ENCODE measurements around the gene PRKN.
"Not testable (repeated sequence)": the region's sequence is repeated elsewhere in the genome, so short reads cannot be mapped to it uniquely, and the experiment has no call there.

Gene PRKN

DNA sequence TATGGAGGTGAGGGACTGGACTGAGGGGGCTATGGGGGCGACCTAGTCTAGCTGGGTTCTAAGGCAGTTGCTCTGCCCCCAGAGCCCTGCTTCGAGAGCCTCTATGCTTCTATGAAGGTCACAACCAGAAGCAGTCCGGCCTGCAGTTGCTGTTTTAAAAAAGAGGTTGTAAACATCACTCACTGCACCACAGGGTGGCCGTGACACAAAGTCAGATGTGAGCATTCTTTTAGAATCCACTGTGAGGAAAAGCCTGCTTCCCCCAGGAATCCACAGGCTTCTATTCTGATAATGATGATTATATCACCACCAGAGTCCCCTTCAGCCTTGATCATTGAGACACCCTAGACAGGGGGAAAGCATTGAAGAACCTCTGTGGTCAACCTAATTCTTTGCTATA, 1224.0 kb downstream of the PRKN start:
- no peak for DNase-seq (ENCODE audit: low read depth)

DNA sequence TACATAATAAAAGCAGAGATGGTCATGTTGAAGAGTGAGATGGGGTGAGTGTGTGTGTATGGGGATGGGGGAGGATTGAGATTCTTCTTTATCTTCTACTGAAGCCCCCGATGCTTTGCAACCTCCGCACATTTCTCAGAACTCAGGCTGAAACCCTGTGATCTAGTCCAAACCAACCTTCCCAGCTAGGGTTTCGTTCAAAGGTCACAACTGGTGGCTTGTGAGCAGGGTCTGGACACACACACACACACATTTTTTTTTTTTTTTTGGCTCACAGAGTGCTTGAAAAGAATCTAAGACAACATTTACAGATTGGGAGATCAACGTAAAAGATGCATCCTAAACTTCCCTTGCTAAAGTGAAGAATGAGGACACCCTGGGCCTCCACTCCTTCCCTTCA, 1228.7 kb downstream of the PRKN start:
- no peak for DNase-seq (ENCODE audit: low read depth)
- TF ChIP-seq, protein P1, sequence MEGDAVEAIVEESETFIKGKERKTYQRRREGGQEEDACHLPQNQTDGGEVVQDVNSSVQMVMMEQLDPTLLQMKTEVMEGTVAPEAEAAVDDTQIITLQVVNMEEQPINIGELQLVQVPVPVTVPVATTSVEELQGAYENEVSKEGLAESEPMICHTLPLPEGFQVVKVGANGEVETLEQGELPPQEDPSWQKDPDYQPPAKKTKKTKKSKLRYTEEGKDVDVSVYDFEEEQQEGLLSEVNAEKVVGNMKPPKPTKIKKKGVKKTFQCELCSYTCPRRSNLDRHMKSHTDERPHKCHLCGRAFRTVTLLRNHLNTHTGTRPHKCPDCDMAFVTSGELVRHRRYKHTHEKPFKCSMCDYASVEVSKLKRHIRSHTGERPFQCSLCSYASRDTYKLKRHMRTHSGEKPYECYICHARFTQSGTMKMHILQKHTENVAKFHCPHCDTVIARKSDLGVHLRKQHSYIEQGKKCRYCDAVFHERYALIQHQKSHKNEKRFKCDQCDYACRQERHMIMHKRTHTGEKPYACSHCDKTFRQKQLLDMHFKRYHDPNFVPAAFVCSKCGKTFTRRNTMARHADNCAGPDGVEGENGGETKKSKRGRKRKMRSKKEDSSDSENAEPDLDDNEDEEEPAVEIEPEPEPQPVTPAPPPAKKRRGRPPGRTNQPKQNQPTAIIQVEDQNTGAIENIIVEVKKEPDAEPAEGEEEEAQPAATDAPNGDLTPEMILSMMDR (IDR thresholded peaks at IDR 0.05; ENCODE audit: low read depth, low read length, missing control alignments), result no peak
- no peak overlapping the region for H3K4me3 ChIP-seq (ENCODE audit: low read depth, low read length)

More for the DNA sequence above, 1224.0 kb downstream of the PRKN start:
- no peak overlapping the region for H3K4me3 ChIP-seq (ENCODE audit: low read depth, low read length)
- TF ChIP-seq, protein P1 (IDR thresholded peaks at IDR 0.05; ENCODE audit: low read depth, low read length, missing control alignments), result no peak

DNA sequence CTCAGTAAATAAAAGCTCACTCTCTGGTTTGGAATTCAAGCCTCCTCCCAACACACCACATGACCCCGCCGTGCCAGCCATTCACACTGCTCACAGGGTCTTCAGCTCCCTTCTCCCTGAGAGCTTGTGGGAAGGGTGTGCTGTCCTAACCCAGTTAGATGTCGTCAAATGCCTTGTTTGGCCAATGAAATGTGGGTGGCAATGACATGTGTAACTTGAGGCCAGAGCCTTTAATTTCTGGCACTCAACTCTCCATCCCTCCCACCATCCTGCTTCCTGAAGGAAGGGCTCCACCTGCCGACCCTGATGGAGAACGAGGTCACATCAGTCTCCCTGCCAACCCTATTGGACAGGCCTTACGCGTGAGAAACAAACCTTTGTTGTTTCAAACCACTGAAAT, 1229.2 kb downstream of the PRKN start:
- no peak overlapping the region for H3K4me3 ChIP-seq (ENCODE audit: low read depth, low read length)
- TF ChIP-seq, protein P1 (IDR thresholded peaks at IDR 0.05; ENCODE audit: low read depth, low read length, missing control alignments), result no peak
- no peak for DNase-seq (ENCODE audit: low read depth)

DNA sequence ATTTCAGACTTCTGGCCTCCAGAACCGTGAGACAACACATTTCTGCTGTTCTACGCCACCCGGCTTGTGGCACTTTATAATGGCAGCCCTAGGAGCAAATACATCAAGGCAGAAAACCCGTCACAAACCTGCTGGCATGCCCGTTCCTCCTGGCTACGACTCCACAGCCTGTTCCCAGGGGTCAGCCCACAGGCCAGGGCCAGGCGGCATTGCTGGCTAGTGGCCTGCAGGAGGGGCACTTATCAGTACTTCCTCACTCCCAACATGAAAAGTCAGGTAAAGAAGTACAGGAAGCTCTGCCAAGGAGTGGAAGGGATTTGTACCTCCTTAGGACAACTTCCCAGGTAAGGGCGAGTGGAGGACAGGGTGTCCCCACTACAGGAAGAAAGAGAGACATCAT, 1230.6 kb downstream of the PRKN start:
- no peak overlapping the region for H3K4me3 ChIP-seq (ENCODE audit: low read depth, low read length)
- TF ChIP-seq, protein P1 (IDR thresholded peaks at IDR 0.05; ENCODE audit: low read depth, low read length, missing control alignments), result no peak
- DNase-seq (ENCODE audit: low read depth), result no peak

DNA sequence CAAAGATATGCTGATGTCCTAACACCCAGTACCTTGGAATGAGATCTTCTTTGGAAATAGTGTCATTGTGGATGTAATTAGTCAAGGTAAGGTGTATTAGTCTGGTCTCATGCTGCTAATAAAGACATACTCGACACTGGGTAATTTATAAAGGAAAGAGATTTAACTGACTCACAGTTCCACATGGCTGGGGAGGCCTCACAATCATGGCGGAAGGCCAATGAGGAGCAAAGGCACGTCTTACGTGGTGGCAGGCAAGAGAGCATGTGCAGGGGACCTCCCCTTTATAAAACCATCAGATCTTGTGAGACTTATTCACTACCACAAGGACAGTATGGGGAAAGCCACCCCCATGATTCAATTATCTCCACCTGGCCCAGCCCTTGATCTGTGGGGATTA, 1231.3 kb downstream of the PRKN start:
- not testable (repeated sequence) for DNase-seq (ENCODE audit: low read depth); H3K4me3 ChIP-seq (ENCODE audit: low read depth, low read length)

DNA sequence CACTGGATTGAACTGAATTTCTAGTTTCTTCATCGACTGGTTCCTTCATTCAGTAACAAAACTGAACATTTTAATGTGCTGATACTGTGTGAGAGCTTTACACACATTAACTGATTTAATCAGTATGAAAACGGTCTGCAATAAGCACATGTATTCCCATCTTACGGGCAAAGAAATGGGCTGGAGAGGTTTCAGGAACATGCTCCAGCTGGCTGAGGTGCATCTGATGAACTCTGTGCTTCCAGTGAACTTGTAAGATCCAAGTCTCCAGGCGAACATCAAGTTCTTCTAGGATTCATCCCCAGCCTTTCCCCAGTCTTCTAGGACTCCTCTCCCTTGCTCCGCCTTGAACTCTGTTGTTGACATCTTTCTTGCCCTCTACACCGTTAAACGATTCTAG, 1233.0 kb downstream of the PRKN start:
- TF ChIP-seq, protein P1 (IDR thresholded peaks at IDR 0.05; ENCODE audit: low read depth, low read length, missing control alignments), result no peak
- DNase-seq (ENCODE audit: low read depth), result no peak
- H3K4me3 ChIP-seq (ENCODE audit: low read depth, low read length), result no peak overlapping the region

DNA sequence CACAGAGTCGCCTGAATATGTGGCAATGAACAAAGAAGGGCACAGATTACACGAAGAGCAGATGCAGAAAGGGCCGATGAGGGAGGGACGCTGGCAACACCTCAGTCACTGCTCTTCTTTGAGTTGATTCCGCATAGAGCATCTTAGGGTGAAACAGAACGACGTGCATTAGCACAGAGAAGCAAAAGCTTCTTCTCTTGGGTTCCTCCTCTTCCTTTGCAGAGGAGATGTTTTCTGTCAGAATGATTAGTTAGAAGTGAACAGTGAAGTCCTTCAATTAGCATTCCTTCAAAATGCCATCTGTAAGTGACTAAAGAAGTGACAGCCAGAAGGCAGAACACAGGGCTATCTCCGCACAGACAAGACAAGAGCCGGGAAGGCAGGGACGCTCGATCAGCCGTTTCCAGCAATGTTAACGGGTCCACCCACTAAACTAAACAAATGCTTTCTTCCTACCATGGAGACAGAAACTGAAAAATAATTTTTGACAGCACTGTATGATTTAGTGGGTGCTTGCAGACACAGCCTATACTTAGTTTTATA, 1233.9 kb downstream of the PRKN start:
- no peak overlapping the region for H3K4me3 ChIP-seq (ENCODE audit: low read depth, low read length)
- TF ChIP-seq, protein P1 (IDR thresholded peaks at IDR 0.05; ENCODE audit: low read depth, low read length, missing control alignments), result no peak
- DNase-seq (ENCODE audit: low read depth), result no peak

Data from GM12864 (cell line).